Activated T-cell treated with anti-CD3 and anti-CD28 coated beads, Interleukin-2, amount 50 U/mL, for 72 hours (primary cell): ENCODE data around the gene NDEL1. TPM values are rescaled to one million over a fixed set of nuclear protein-coding genes. Genes with fewer than 3 reads are reported as not detected.
"Not testable (repeated sequence)": the region's sequence is repeated elsewhere in the genome, so short reads cannot be mapped to it uniquely, and the experiment has no call there.

Experiments
- ATAC-seq, 2 donors: fragments of 150-1000 bp; cut with Tn5 transposase; replicated peaks in 1 of 2; 2 replicates each; pipeline ENCODE4 v1.10.0; 2021; ENCODE audit warnings: moderate library complexity in 2 of 2, mild to moderate bottlenecking in 1 of 2
- DNase-seq, 2 donors: peaks; one replicate each; pipeline ENCODE4 v3.0.0; 2021 to 2022; ENCODE audit warnings: mixed read lengths in 1 of 2
- H3K27ac Mint-ChIP-seq: one replicate; pipeline ENCODE4 v1.8.0; 2022; ENCODE audit warnings: mild to moderate bottlenecking, moderate library complexity, mixed read lengths
- H3K27me3 Mint-ChIP-seq: one replicate; pipeline ENCODE4 v1.8.0; 2022; ENCODE audit warnings: low read depth, mixed read lengths
- H3K36me3 Mint-ChIP-seq, 2 donors: one replicate each; pipeline ENCODE4 v1.8.0; 2022; ENCODE audit warnings: mixed read lengths in 2 of 2, mild to moderate bottlenecking in 1 of 2; ENCODE audit not compliant: insufficient read depth in 2 of 2
- H3K4me1 Mint-ChIP-seq: one replicate; pipeline ENCODE4 v1.8.0; 2022; ENCODE audit warnings: low read depth, mixed read lengths
- H3K4me3 Mint-ChIP-seq, 2 donors: one replicate each; pipeline ENCODE4 v1.8.0; 2022; ENCODE audit warnings: mild to moderate bottlenecking in 2 of 2, mixed read lengths in 2 of 2, moderate library complexity in 2 of 2
- H3K9me3 Mint-ChIP-seq, 2 donors: one replicate each; pipeline ENCODE4 v1.8.0; 2022; ENCODE audit warnings: mixed read lengths in 2 of 2
- total RNA-seq, 2 donors: library from RNA; stranded (reverse); gene quantifications; one replicate each; pipeline ENCODE4 v1.2.3, GENCODE V29; 2022

Gene NDEL1
- total RNA-seq, result 10 to 100 TPM; 65.1 to 74.2 TPM

GRCh38 chr17:8435245-8436168, at the start of gene NDEL1:
Gene NDEL1, plus strand, starts transcription at chr17:8435884. Its CDS starts 8,388 bp downstream, at chr17:8444272.
- H3K4me1 Mint-ChIP-seq, result peaks cover 38% of the 10 kb centered on the region
- no peaks in the 10 kb centered on the region for H3K27me3 Mint-ChIP-seq
- peak; percentile 98 for ATAC-seq
- peaks cover 2 to 4% of the 10 kb centered on the region in 2 donors for H3K36me3 Mint-ChIP-seq
- no peaks in the 10 kb centered on the region for H3K9me3 Mint-ChIP-seq
- peak within 1 kb of the TSS; percentile 95 for H3K4me3 Mint-ChIP-seq
- H3K27ac Mint-ChIP-seq, result peak within 1 kb of the TSS; percentile 92
- DNase-seq, result peak; percentile 99 to 100

GRCh38 chr17:8386841-8387240, 48.8 kb upstream of the NDEL1 start:
- Mint-ChIP-seq H3K4me1 (peaks cover 21% of the 10 kb centered on the region), H3K36me3 (peaks cover 8 to 12% of the 10 kb centered on the region in 2 donors), H3K4me3 (peak overlapping the region in 1 of 2 donors; percentile 38), H3K9me3 (no peaks in the 10 kb centered on the region), H3K27ac (no peak overlapping the region), H3K27me3 (no peaks in the 10 kb centered on the region)
- no peak for DNase-seq
- no peak for ATAC-seq

- H3K4me1 Mint-ChIP-seq, result peaks cover 17% of the 10 kb centered on the region
- H3K27me3 Mint-ChIP-seq, result no peaks in the 10 kb centered on the region
- H3K4me3 Mint-ChIP-seq, result no peak overlapping the region
- H3K9me3 Mint-ChIP-seq, result no peaks in the 10 kb centered on the region
- H3K36me3 Mint-ChIP-seq, result peaks cover under 1% of the 10 kb centered on the region in 2 donors
- H3K27ac Mint-ChIP-seq, result peak overlapping the region; percentile 64
- no peak for ATAC-seq
- no peak for DNase-seq
These were observed 47.6 kb upstream of the NDEL1 start for GRCh38 chr17:8387914-8388651.

GRCh38 chr17:8391711-8392110, 44.0 kb upstream of the NDEL1 start:
- Mint-ChIP-seq H3K27ac (no peak overlapping the region), H3K36me3 (no peaks in the 10 kb centered on the region), H3K4me3 (no peak overlapping the region), H3K27me3 (no peaks in the 10 kb centered on the region), H3K9me3 (no peaks in the 10 kb centered on the region), H3K4me1 (peaks cover 10% of the 10 kb centered on the region)
- no peak for DNase-seq
- no peak for ATAC-seq

GRCh38 chr17:8392274-8392673, 43.4 kb upstream of the NDEL1 start:
- no peaks in the 10 kb centered on the region for H3K36me3 Mint-ChIP-seq
- DNase-seq, result no peak
- no peak overlapping the region for H3K27ac Mint-ChIP-seq
- ATAC-seq, result no peak
- peaks cover 10% of the 10 kb centered on the region for H3K4me1 Mint-ChIP-seq
- H3K9me3 Mint-ChIP-seq, result no peaks in the 10 kb centered on the region
- H3K27me3 Mint-ChIP-seq, result no peaks in the 10 kb centered on the region
- H3K4me3 Mint-ChIP-seq, result no peak overlapping the region

- Mint-ChIP-seq H3K9me3 (no peaks in the 10 kb centered on the region), H3K36me3 (no peaks in the 10 kb centered on the region), H3K4me3 (no peak overlapping the region), H3K27ac (no peak overlapping the region), H3K27me3 (no peaks in the 10 kb centered on the region), H3K4me1 (peaks cover 10% of the 10 kb centered on the region)
- ATAC-seq (no peak), DNase-seq (no peak)
These were observed 42.8 kb upstream of the NDEL1 start for GRCh38 chr17:8392674-8393469.

- Mint-ChIP-seq H3K4me3 (peak overlapping the region; percentile 20 to 22), H3K36me3 (no peaks in the 10 kb centered on the region), H3K4me1 (peaks cover 10% of the 10 kb centered on the region), H3K27me3 (no peaks in the 10 kb centered on the region), H3K9me3 (no peaks in the 10 kb centered on the region), H3K27ac (peak overlapping the region; percentile 67)
- DNase-seq, result peak in 1 of 2 donors; percentile 35
- ATAC-seq, result peak; percentile 82 to 97
These were observed 42.0 kb upstream of the NDEL1 start for GRCh38 chr17:8393470-8394231.

GRCh38 chr17:8394497-8394896, 41.2 kb upstream of the NDEL1 start:
- H3K27ac Mint-ChIP-seq, H3K9me3 Mint-ChIP-seq, H3K27me3 Mint-ChIP-seq, H3K4me3 Mint-ChIP-seq, DNase-seq, H3K36me3 Mint-ChIP-seq, ATAC-seq: not testable (repeated sequence)
- peaks cover 10% of the 10 kb centered on the region for H3K4me1 Mint-ChIP-seq

- ATAC-seq, result no peak
- H3K4me3 Mint-ChIP-seq, result no peak within 1 kb of the TSS
- no peaks in the 10 kb centered on the region for H3K36me3 Mint-ChIP-seq
- peaks cover 10% of the 10 kb centered on the region for H3K4me1 Mint-ChIP-seq
- peaks cover 7% of the 10 kb centered on the region for H3K27me3 Mint-ChIP-seq
- H3K27ac Mint-ChIP-seq, result no peak within 1 kb of the TSS
- DNase-seq, result no peak
- no peaks in the 10 kb centered on the region for H3K9me3 Mint-ChIP-seq
These were observed 38.0 kb upstream of the NDEL1 start, which contains the start of gene RNF222 for GRCh38 chr17:8397636-8398035. Gene RNF222, minus strand, starts transcription at chr17:8397827. Its CDS starts 4,366 bp downstream, at chr17:8393461.

GRCh38 chr17:8398980-8399379, 36.7 kb upstream of the NDEL1 start:
- Mint-ChIP-seq H3K27me3 (peaks cover 7% of the 10 kb centered on the region), H3K9me3 (no peaks in the 10 kb centered on the region), H3K4me3 (no peak overlapping the region), H3K27ac (no peak overlapping the region), H3K4me1 (peaks cover 1% of the 10 kb centered on the region), H3K36me3 (no peaks in the 10 kb centered on the region)
- ATAC-seq (no peak), DNase-seq (no peak)

GRCh38 chr17:8401107-8401506, 34.6 kb upstream of the NDEL1 start:
- DNase-seq (no peak), ATAC-seq (no peak)
- peaks cover 7% of the 10 kb centered on the region for H3K27me3 Mint-ChIP-seq
- H3K4me1 Mint-ChIP-seq, result no peaks in the 10 kb centered on the region
- no peak overlapping the region for H3K27ac Mint-ChIP-seq
- H3K4me3 Mint-ChIP-seq, result no peak overlapping the region
- no peaks in the 10 kb centered on the region for H3K36me3 Mint-ChIP-seq
- no peaks in the 10 kb centered on the region for H3K9me3 Mint-ChIP-seq

- Mint-ChIP-seq H3K4me1 (no peaks in the 10 kb centered on the region), H3K27ac (no peak overlapping the region)
These were observed 32.7 kb upstream of the NDEL1 start for GRCh38 chr17:8402921-8403536.

More at GRCh38 chr17:8402921-8403536, 32.7 kb upstream of the NDEL1 start:
- H3K36me3 Mint-ChIP-seq, result no peaks in the 10 kb centered on the region
- H3K9me3 Mint-ChIP-seq, result no peaks in the 10 kb centered on the region
- no peak overlapping the region for H3K4me3 Mint-ChIP-seq
- no peak for ATAC-seq
- no peak for DNase-seq
- peaks cover 8% of the 10 kb centered on the region for H3K27me3 Mint-ChIP-seq
